ENCODE results near the gene RPS19. TPM values are rescaled to one million over a fixed set of nuclear protein-coding genes. Genes with fewer than 3 reads are reported as not detected.

RPS19 gene
- total RNA-seq, 4 donors from 2014 or later: 1,057 to 2,332 (median 1,706) TPM

GRCh38 chr19:41843371-41843770 lies 16.7 kb upstream of the RPS19 start:
- no peak for DNase-seq (ENCODE audit: low spot score in 2 of 2)
- 70% methylated on average over 7 of the region's 7 CpGs for WGBS
- H3K4me3 ChIP-seq: no peak overlapping the region
- no peak overlapping the region for H3K27ac ChIP-seq
- no peak for TF ChIP-seq POLR2AphosphoS5 (IDR thresholded peaks at IDR 0.05)
- no peak for TF ChIP-seq POLR2A (IDR thresholded peaks at IDR 0.05)
- TF ChIP-seq EP300 (IDR thresholded peaks at IDR 0.05): no peak
- TF ChIP-seq CTCF (IDR thresholded peaks at IDR 0.05): no peak
- no peaks in the 10 kb centered on the region for H3K4me1 ChIP-seq
- peaks cover 35% of the 10 kb centered on the region for H3K27me3 ChIP-seq
- H3K9me3 ChIP-seq: no peaks in the 10 kb centered on the region
- no peaks in the 10 kb centered on the region for H3K36me3 ChIP-seq

GRCh38 chr19:41844601-41845000 lies 15.5 kb upstream of the RPS19 start, which contains the start of gene LYPD4:
Gene LYPD4 (minus strand): TSS chr19:41844683. CDS start chr19:41839285, 5,398 bp downstream.
- Histone ChIP-seq H3K4me1 (no peaks in the 10 kb centered on the region), H3K27me3 (peaks cover 28% of the 10 kb centered on the region), H3K36me3 (no peaks in the 10 kb centered on the region), H3K27ac (no peak within 1 kb of the TSS), H3K9me3 (no peaks in the 10 kb centered on the region), H3K4me3 (no peak within 1 kb of the TSS)
- no peak for DNase-seq (ENCODE audit: low spot score in 2 of 2)
- no peak for TF ChIP-seq POLR2AphosphoS5 (IDR thresholded peaks at IDR 0.05)
- TF ChIP-seq CTCF (IDR thresholded peaks at IDR 0.05): no peak
- TF ChIP-seq EP300 (IDR thresholded peaks at IDR 0.05): no peak
- no peak for TF ChIP-seq POLR2A (IDR thresholded peaks at IDR 0.05)
- WGBS: 79% methylated on average over 30 of the region's 30 CpGs

- peaks cover 25% of the 10 kb centered on the region for H3K27me3 ChIP-seq
- 88% methylated on average over 3 of the region's 3 CpGs for WGBS
- H3K27ac ChIP-seq: no peak within 1 kb of the TSS
- H3K4me3 ChIP-seq: no peak within 1 kb of the TSS
- H3K9me3 ChIP-seq: no peaks in the 10 kb centered on the region
- DNase-seq (ENCODE audit: low spot score in 2 of 2): no peak
- H3K36me3 ChIP-seq: no peaks in the 10 kb centered on the region
- no peaks in the 10 kb centered on the region for H3K4me1 ChIP-seq
- no peak for TF ChIP-seq EP300 (IDR thresholded peaks at IDR 0.05)
- TF ChIP-seq POLR2A (IDR thresholded peaks at IDR 0.05): no peak
- no peak for TF ChIP-seq CTCF (IDR thresholded peaks at IDR 0.05)
- TF ChIP-seq POLR2AphosphoS5 (IDR thresholded peaks at IDR 0.05): no peak
These were observed 15.2 kb upstream of the RPS19 start, which contains the start of gene DMRTC2 for GRCh38 chr19:41845001-41845050. Gene DMRTC2 (plus strand): TSS chr19:41845042. CDS start chr19:41847429, 2,387 bp downstream.

- Histone ChIP-seq H3K4me1 (no peaks in the 10 kb centered on the region), H3K4me3 (no peak overlapping the region), H3K27me3 (peaks cover 23% of the 10 kb centered on the region), H3K9me3 (no peaks in the 10 kb centered on the region), H3K36me3 (no peaks in the 10 kb centered on the region), H3K27ac (no peak overlapping the region)
- 90% methylated on average over 23 of the region's 23 CpGs for WGBS
- TF ChIP-seq CTCF (IDR thresholded peaks at IDR 0.05) (no peak), EP300 (IDR thresholded peaks at IDR 0.05) (no peak), POLR2AphosphoS5 (IDR thresholded peaks at IDR 0.05) (no peak), POLR2A (IDR thresholded peaks at IDR 0.05) (no peak)
- no peak for DNase-seq (ENCODE audit: low spot score in 2 of 2)
These were observed 14.9 kb upstream of the RPS19 start for GRCh38 chr19:41845051-41845590.

GRCh38 chr19:41847351-41848105 lies 12.5 kb upstream of the RPS19 start:
- no peaks in the 10 kb centered on the region for H3K4me1 ChIP-seq
- no peaks in the 10 kb centered on the region for H3K9me3 ChIP-seq
- peaks cover 8% of the 10 kb centered on the region for H3K27me3 ChIP-seq
- DNase-seq (ENCODE audit: low spot score in 2 of 2): no peak
- no peak overlapping the region for H3K27ac ChIP-seq
- no peak overlapping the region for H3K4me3 ChIP-seq
- 90% methylated on average over 16 of the region's 19 CpGs for WGBS
- TF ChIP-seq POLR2A (IDR thresholded peaks at IDR 0.05) (no peak), CTCF (IDR thresholded peaks at IDR 0.05) (no peak), EP300 (IDR thresholded peaks at IDR 0.05) (no peak), POLR2AphosphoS5 (IDR thresholded peaks at IDR 0.05) (no peak)
- no peaks in the 10 kb centered on the region for H3K36me3 ChIP-seq

Data from suprapubic skin (tissue), 4 donors.